T-helper 1 cell treated with Interleukin-12 subunit alpha and Interleukin-12 subunit beta and Interleukin-4 antibody, amounts not matched to agents 30 μg/mL and 1 μg/mL, for 36 hours (primary cell): ENCODE measurements around the gene SARS1.

Experiments
- H3K27ac Mint-ChIP-seq: one replicate; pipeline ENCODE4 v1.8.0; 2021; ENCODE audit warnings: mild to moderate bottlenecking, mixed read lengths
- H3K27me3 Mint-ChIP-seq: one replicate; pipeline ENCODE4 v1.8.0; 2021; ENCODE audit warnings: low read depth, mixed read lengths
- H3K36me3 Mint-ChIP-seq: one replicate; pipeline ENCODE4 v1.8.0; 2021; ENCODE audit warnings: low read depth, mixed read lengths
- H3K4me1 Mint-ChIP-seq: one replicate; pipeline ENCODE4 v1.8.0; 2021; ENCODE audit warnings: low read depth, mixed read lengths
- H3K4me3 Mint-ChIP-seq: one replicate; pipeline ENCODE4 v1.8.0; 2021; ENCODE audit warnings: mild to moderate bottlenecking, moderate library complexity, mixed read lengths
- H3K9me3 Mint-ChIP-seq: one replicate; pipeline ENCODE4 v1.8.0; 2021; ENCODE audit warnings: mixed read lengths

SARS1 gene

GRCh38 chr1:109229531-109230127 lies 15.9 kb downstream of the SARS1 start:
- peaks cover 33% of the 10 kb centered on the region for H3K36me3 Mint-ChIP-seq
- no peak overlapping the region for H3K4me3 Mint-ChIP-seq
- H3K27me3 Mint-ChIP-seq: no peaks in the 10 kb centered on the region
- H3K9me3 Mint-ChIP-seq: no peaks in the 10 kb centered on the region
- peaks cover 2% of the 10 kb centered on the region for H3K4me1 Mint-ChIP-seq
- H3K27ac Mint-ChIP-seq: no peak overlapping the region

GRCh38 chr1:109231066-109231465 lies 17.3 kb downstream of the SARS1 start:
- Mint-ChIP-seq H3K9me3 (no peaks in the 10 kb centered on the region), H3K27ac (no peak overlapping the region), H3K4me1 (peaks cover 6% of the 10 kb centered on the region), H3K36me3 (peaks cover 41% of the 10 kb centered on the region), H3K4me3 (no peak overlapping the region), H3K27me3 (no peaks in the 10 kb centered on the region)

GRCh38 chr1:109235137-109235536 lies 21.4 kb downstream of the SARS1 start:
- Mint-ChIP-seq H3K4me3 (no peak overlapping the region), H3K9me3 (no peaks in the 10 kb centered on the region), H3K27ac (peak overlapping the region; percentile 13), H3K36me3 (peaks cover 42% of the 10 kb centered on the region), H3K4me1 (peaks cover 5% of the 10 kb centered on the region), H3K27me3 (no peaks in the 10 kb centered on the region)

GRCh38 chr1:109237512-109237911 lies 23.8 kb downstream of the SARS1 start:
- Mint-ChIP-seq H3K4me1 (peaks cover 9% of the 10 kb centered on the region), H3K4me3 (no peak overlapping the region), H3K36me3 (peaks cover 27% of the 10 kb centered on the region), H3K27me3 (peaks cover 10% of the 10 kb centered on the region), H3K27ac (no peak overlapping the region), H3K9me3 (no peaks in the 10 kb centered on the region)

GRCh38 chr1:109238382-109238781 lies 24.7 kb downstream of the SARS1 start:
- Mint-ChIP-seq H3K4me3 (no peak overlapping the region), H3K27me3 (peaks cover 12% of the 10 kb centered on the region), H3K27ac (no peak overlapping the region), H3K4me1 (peaks cover 11% of the 10 kb centered on the region), H3K9me3 (no peaks in the 10 kb centered on the region), H3K36me3 (peaks cover 25% of the 10 kb centered on the region)

GRCh38 chr1:109239047-109239408 lies 25.3 kb downstream of the SARS1 start:
- H3K9me3 Mint-ChIP-seq: no peaks in the 10 kb centered on the region
- H3K27me3 Mint-ChIP-seq: peaks cover 13% of the 10 kb centered on the region

GRCh38 chr1:109239409-109240068 lies 25.8 kb downstream of the SARS1 start:
- Mint-ChIP-seq H3K27me3 (peaks cover 18% of the 10 kb centered on the region), H3K27ac (no peak overlapping the region), H3K4me3 (no peak overlapping the region), H3K9me3 (no peaks in the 10 kb centered on the region), H3K36me3 (peaks cover 25% of the 10 kb centered on the region), H3K4me1 (peaks cover 11% of the 10 kb centered on the region)

More at GRCh38 chr1:109239047-109239408, 25.3 kb downstream of the SARS1 start:
- Mint-ChIP-seq H3K4me3 (no peak overlapping the region), H3K36me3 (peaks cover 25% of the 10 kb centered on the region), H3K4me1 (peaks cover 11% of the 10 kb centered on the region), H3K27ac (no peak overlapping the region)

GRCh38 chr1:109240158-109241152 lies 26.7 kb downstream of the SARS1 start:
- Mint-ChIP-seq H3K9me3 (no peaks in the 10 kb centered on the region), H3K27ac (no peak overlapping the region), H3K4me3 (no peak overlapping the region), H3K27me3 (peaks cover 21% of the 10 kb centered on the region), H3K4me1 (peaks cover 5% of the 10 kb centered on the region), H3K36me3 (peaks cover 18% of the 10 kb centered on the region)

- Mint-ChIP-seq H3K4me3 (no peak overlapping the region), H3K36me3 (peaks cover 13% of the 10 kb centered on the region), H3K9me3 (no peaks in the 10 kb centered on the region), H3K27me3 (peaks cover 21% of the 10 kb centered on the region), H3K27ac (no peak overlapping the region), H3K4me1 (peaks cover 5% of the 10 kb centered on the region)
Measured at GRCh38 chr1:109241344-109241743, 27.6 kb downstream of the SARS1 start.

GRCh38 chr1:109241841-109242345 lies 28.2 kb downstream of the SARS1 start:
- Mint-ChIP-seq H3K4me3 (no peak overlapping the region), H3K27me3 (peaks cover 27% of the 10 kb centered on the region), H3K27ac (no peak overlapping the region), H3K9me3 (no peaks in the 10 kb centered on the region), H3K4me1 (peaks cover 5% of the 10 kb centered on the region), H3K36me3 (peaks cover 13% of the 10 kb centered on the region)

GRCh38 chr1:109242387-109242786 lies 28.7 kb downstream of the SARS1 start:
- Mint-ChIP-seq H3K36me3 (peaks cover 10% of the 10 kb centered on the region), H3K27ac (peak overlapping the region; percentile 38), H3K4me3 (no peak overlapping the region), H3K4me1 (peaks cover 5% of the 10 kb centered on the region), H3K9me3 (no peaks in the 10 kb centered on the region), H3K27me3 (peaks cover 30% of the 10 kb centered on the region)

GRCh38 chr1:109243221-109243620 lies 29.5 kb downstream of the SARS1 start:
- Mint-ChIP-seq H3K4me1 (peaks cover 5% of the 10 kb centered on the region), H3K27ac (no peak overlapping the region), H3K36me3 (peaks cover 2% of the 10 kb centered on the region), H3K27me3 (peaks cover 30% of the 10 kb centered on the region), H3K9me3 (no peaks in the 10 kb centered on the region), H3K4me3 (no peak overlapping the region)

- H3K9me3 Mint-ChIP-seq: no peaks in the 10 kb centered on the region
- H3K27me3 Mint-ChIP-seq: peaks cover 31% of the 10 kb centered on the region
- no peaks in the 10 kb centered on the region for H3K36me3 Mint-ChIP-seq
- H3K4me1 Mint-ChIP-seq: peaks cover 6% of the 10 kb centered on the region
- H3K27ac Mint-ChIP-seq: no peak overlapping the region
- no peak overlapping the region for H3K4me3 Mint-ChIP-seq
Measured at GRCh38 chr1:109243860-109244552, 30.3 kb downstream of the SARS1 start.

GRCh38 chr1:109246141-109246551 lies 32.4 kb downstream of the SARS1 start:
- Mint-ChIP-seq H3K36me3 (no peaks in the 10 kb centered on the region), H3K4me3 (no peak overlapping the region), H3K4me1 (peaks cover 9% of the 10 kb centered on the region), H3K27me3 (peaks cover 40% of the 10 kb centered on the region), H3K27ac (no peak overlapping the region), H3K9me3 (no peaks in the 10 kb centered on the region)
